Neural cell (in vitro differentiated cells): Measurements from ENCODE around the gene MCRIP1.

Source experiments
- CTCF ChIP-seq: fragments of 450-650 bp; IDR thresholded peaks from 2 replicates; pipeline ENCODE4 v1.5.1; 2014; ENCODE audit warnings: antibody characterized with exemption, mild to moderate bottlenecking, moderate library complexity; ENCODE audit not compliant: poor library complexity, severe bottlenecking
- EP300 ChIP-seq: fragments of 450-650 bp; conservative IDR thresholded peaks from 2 replicates; pipeline ENCODE4 v1.6.1; 2014; ENCODE audit warnings: antibody characterized with exemption, mild to moderate bottlenecking, moderate library complexity; ENCODE audit not compliant: poor library complexity, severe bottlenecking
- POLR2AphosphoS5 ChIP-seq: IDR thresholded peaks from 2 replicates; pipeline ENCODE4 v1.6.1; 2012
- SMC3 ChIP-seq: fragments of 450-650 bp; conservative IDR thresholded peaks from 2 replicates; pipeline ENCODE4 v1.6.1; 2014; ENCODE audit warnings: antibody characterized with exemption, mild to moderate bottlenecking, moderate library complexity; ENCODE audit not compliant: poor library complexity

GRCh38 chr17:81805707-81806460 is 27.2 kb downstream of the MCRIP1 start:
- TF ChIP-seq SMC3 (no peak), POLR2AphosphoS5 (no peak), CTCF (no peak), EP300 (no peak)
